ENCODE measurements around the gene PARL. TPM values are rescaled to one million over a fixed set of nuclear protein-coding genes. Genes with fewer than 3 reads are reported as not detected.

The PARL gene
- total and polyA plus RNA-seq, 2 experiments from 2014 or later, result 32.3 to 47.9 TPM

GRCh38 chr3:183781246-183781645 is 103.4 kb downstream of the PARL start:
- H3K27ac ChIP-seq, result no peak overlapping the region
- TF ChIP-seq EZH2 (IDR thresholded peaks at IDR 0.05; ENCODE audit: borderline replicate concordance) (no peak), EZH2phosphoT487 (IDR thresholded peaks at IDR 0.05; ENCODE audit: low read depth, severe bottlenecking, unreplicated experiment) (no peak), CTCF (IDR thresholded peaks at IDR 0.05; ENCODE audit: poor library complexity) (no peak)
- 95% methylated on average over 6 of the region's 6 CpGs for WGBS (ENCODE audit: low lambda C conversion rate, missing lambda C conversion rate)
- H3K4me1 ChIP-seq (ENCODE audit: insufficient read depth), result no peaks in the 10 kb centered on the region
- no peaks in the 10 kb centered on the region for H3K9me2 ChIP-seq (replicated peaks; ENCODE audit: insufficient read depth)
- H3K4me2 ChIP-seq, result no peak overlapping the region
- no peaks in the 10 kb centered on the region for H3K36me3 ChIP-seq (replicated peaks; ENCODE audit: insufficient read depth, low read depth)
- peaks cover 4% of the 10 kb centered on the region for H3K79me2 ChIP-seq
- no peak overlapping the region for H2AFZ ChIP-seq
- no peaks in the 10 kb centered on the region for H3K27me3 ChIP-seq
- no peak for DNase-seq (ENCODE audit: low spot score)
- no peaks in the 10 kb centered on the region for H3K9me3 ChIP-seq (ENCODE audit: low read depth)
- H3K4me3 ChIP-seq, result no peak overlapping the region
- H4K20me1 ChIP-seq (ENCODE audit: insufficient read depth, poor library complexity, severe bottlenecking), result no peaks in the 10 kb centered on the region

- 89% methylated on average over 14 of the region's 14 CpGs for WGBS (ENCODE audit: low lambda C conversion rate, missing lambda C conversion rate)
- no peak overlapping the region for H3K4me3 ChIP-seq
- no peaks in the 10 kb centered on the region for H3K4me1 ChIP-seq (ENCODE audit: insufficient read depth)
- H3K27me3 ChIP-seq, result no peaks in the 10 kb centered on the region
- H3K4me2 ChIP-seq, result no peak overlapping the region
- no peak for TF ChIP-seq CTCF (IDR thresholded peaks at IDR 0.05; ENCODE audit: poor library complexity)
- TF ChIP-seq EZH2 (IDR thresholded peaks at IDR 0.05; ENCODE audit: borderline replicate concordance), result no peak
- no peak for TF ChIP-seq EZH2phosphoT487 (IDR thresholded peaks at IDR 0.05; ENCODE audit: low read depth, severe bottlenecking, unreplicated experiment)
- no peak for DNase-seq (ENCODE audit: low spot score)
- peaks cover 4% of the 10 kb centered on the region for H3K79me2 ChIP-seq
- no peaks in the 10 kb centered on the region for H4K20me1 ChIP-seq (ENCODE audit: insufficient read depth, poor library complexity, severe bottlenecking)
- no peaks in the 10 kb centered on the region for H3K36me3 ChIP-seq (replicated peaks; ENCODE audit: insufficient read depth, low read depth)
- H3K27ac ChIP-seq, result no peak overlapping the region
- no peaks in the 10 kb centered on the region for H3K9me3 ChIP-seq (ENCODE audit: low read depth)
- H2AFZ ChIP-seq, result no peak overlapping the region
- H3K9me2 ChIP-seq (replicated peaks; ENCODE audit: insufficient read depth), result no peaks in the 10 kb centered on the region
Observed at GRCh38 chr3:183779896-183780465, 104.7 kb downstream of the PARL start.

MicroRNA genes within 50 kb of the gene (microRNA counts, 767-probe panel; counts per million panel counts)
- not detected for microRNA hsa-miR-4448

Small RNA genes lying within 50 kb of the gene (microRNA-seq; reads per million reads assigned to microRNA genes)
- not detected for gene MIR4448

Small RNA genes lying within 50 kb of the gene (small RNA-seq; reads per million reads assigned to genes)
- gene MIR4448, result not detected

Other genes with a start within 250 kb of the PARL start
- gene KLHL24, start 249.3 kb downstream of the PARL start, total RNA-seq, result 106 and 107 TPM in 2 replicates
- gene KLHL24, start 249.3 kb downstream of the PARL start, polyA plus RNA-seq, result 29.6 and 29.7 TPM in 2 replicates
- 19.9 and 21.5 TPM in 2 replicates for gene YEATS2, start 187.1 kb downstream of the PARL start, total RNA-seq
- 9.8 and 12.5 TPM in 2 replicates for gene YEATS2, start 187.1 kb downstream of the PARL start, polyA plus RNA-seq
- gene MAP6D1, start 59.3 kb downstream of the PARL start, total RNA-seq, result 0.50 TPM in 1 of 2 replicates, not detected in the other
- 2.0 and 3.4 TPM in 2 replicates for gene MAP6D1, start 59.3 kb downstream of the PARL start, polyA plus RNA-seq
- gene ABCC5, start 133.0 kb upstream of the PARL start, total RNA-seq, result 27.1 and 27.8 TPM in 2 replicates
- 36.5 and 41.4 TPM in 2 replicates for gene ABCC5, start 133.0 kb upstream of the PARL start, polyA plus RNA-seq
- not detected in 2 replicates for gene HTR3D, start 146.9 kb upstream of the PARL start, total RNA-seq
- not detected in 2 replicates for gene HTR3D, start 146.9 kb upstream of the PARL start, polyA plus RNA-seq
- not detected in 2 replicates for gene HTR3C, start 168.2 kb upstream of the PARL start, total RNA-seq
- gene HTR3C, start 168.2 kb upstream of the PARL start, polyA plus RNA-seq, result not detected in 2 replicates
- gene HTR3E, start 212.2 kb upstream of the PARL start, total RNA-seq, result not detected in 2 replicates
- gene HTR3E, start 212.2 kb upstream of the PARL start, polyA plus RNA-seq, result not detected in 2 replicates

All from hepatocyte (in vitro differentiated cells).